ENCODE results near the gene FNDC10.

FNDC10 gene

GRCh38 chr1:1627829-1628753 lies 28.2 kb upstream of the FNDC10 start:
- no peak for DNase-seq (ENCODE audit: low read depth in 2 of 2)

GRCh38 chr1:1627261-1627828 lies 27.4 kb upstream of the FNDC10 start:
- no peak for DNase-seq (ENCODE audit: low read depth in 2 of 2)

DNA sequence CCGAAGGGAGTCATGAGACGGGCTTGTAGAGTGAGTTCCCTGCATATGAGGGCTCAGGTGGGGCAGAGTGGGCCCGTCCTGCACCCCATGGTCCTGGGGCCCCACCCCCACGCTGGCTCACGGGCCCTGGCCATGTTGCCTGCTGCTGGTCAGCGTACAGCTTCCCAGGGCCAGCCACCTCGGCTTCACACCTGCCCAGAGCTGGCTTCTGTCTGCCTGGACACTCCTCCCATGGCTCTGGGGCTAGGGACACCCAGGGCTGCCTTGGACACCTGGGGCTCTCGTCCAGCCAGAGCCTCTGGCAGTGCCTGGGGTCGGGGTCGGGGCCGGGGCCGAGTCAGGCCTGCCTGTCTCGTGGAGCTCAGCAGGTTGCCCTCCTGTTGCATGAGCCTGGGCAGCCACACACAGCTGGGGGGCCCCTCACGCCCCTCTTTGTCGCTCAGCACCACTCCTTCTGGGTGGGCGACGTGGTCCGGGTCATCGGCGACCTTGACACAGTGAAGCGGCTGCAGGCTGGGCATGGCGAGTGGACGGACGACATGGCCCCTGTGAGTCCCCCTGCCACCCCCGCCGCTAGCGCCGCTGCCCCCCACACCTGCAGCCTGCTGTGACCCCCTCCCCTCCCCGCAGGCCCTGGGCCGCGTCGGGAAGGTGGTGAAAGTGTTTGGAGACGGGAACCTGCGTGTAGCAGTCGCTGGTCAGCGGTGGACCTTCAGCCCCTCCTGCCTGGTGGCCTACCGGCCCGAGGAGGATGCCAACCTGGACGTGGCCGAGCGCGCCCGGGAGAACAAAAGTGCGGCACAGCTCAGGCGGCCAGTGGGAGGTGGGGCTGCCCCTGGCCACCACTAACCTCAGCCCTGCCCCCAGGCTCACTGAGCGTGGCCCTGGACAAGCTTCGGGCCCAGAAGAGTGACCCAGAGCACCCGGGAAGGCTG lies 26.5 kb upstream of the FNDC10 start:
- no peak for DNase-seq (ENCODE audit: low read depth in 2 of 2)

- DNase-seq (ENCODE audit: low read depth in 2 of 2) = no peak
These were observed 25.9 kb upstream of the FNDC10 start for GRCh38 chr1:1625824-1626206.

- no peak for DNase-seq (ENCODE audit: low read depth in 2 of 2)
These were observed 25.5 kb upstream of the FNDC10 start for GRCh38 chr1:1625404-1625775.

DNA sequence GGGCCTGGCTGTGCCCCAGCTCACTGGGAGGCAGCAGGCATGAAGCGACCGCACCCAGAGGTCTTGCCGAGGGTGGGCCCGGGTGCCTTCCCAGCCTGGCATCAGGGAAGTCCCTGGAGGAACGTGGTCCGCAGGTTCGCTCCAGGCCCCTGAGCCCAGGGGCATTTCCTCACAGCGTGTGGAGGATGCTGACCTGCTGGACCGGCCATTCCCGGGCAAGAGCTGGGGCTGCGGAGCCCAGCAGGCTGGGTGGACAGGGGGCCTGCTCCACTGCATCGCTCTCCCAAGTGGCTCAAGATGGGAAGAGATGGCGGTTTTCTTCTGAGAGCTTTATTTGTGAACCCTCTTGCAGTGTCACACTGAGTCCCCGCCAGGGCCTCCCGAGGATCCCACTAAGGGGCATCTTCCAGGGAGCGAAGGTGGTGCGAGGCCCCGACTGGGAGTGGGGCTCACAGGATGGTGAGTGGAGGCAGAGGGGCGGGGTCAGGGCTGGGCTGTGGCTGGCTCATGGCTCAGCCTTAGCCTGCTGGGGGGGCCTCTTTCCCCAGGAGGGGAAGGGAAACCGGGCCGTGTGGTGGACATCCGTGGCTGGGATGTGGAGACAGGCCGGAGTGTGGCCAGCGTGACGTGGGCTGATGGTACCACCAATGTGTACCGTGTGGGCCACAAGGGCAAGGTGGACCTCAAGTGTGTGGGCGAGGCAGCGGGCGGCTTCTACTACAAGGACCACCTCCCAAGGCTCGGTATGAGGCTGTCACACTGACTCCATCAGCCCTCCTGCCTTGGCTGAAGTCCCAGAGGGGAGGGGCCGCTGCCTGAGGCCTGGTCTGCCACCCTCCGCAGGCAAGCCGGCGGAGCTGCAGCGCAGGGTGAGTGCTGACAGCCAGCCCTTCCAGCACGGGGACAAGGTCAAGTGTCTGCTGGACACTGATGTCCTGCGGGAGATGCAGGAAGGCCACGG lies 24.8 kb upstream of the FNDC10 start:
- DNase-seq (ENCODE audit: low read depth in 2 of 2) = no peak

GRCh38 chr1:1623631-1624442 lies 23.9 kb upstream of the FNDC10 start:
- no peak for DNase-seq (ENCODE audit: low read depth in 2 of 2)

GRCh38 chr1:1623181-1623630 lies 23.3 kb upstream of the FNDC10 start:
- no peak for DNase-seq (ENCODE audit: low read depth in 2 of 2)

DNA sequence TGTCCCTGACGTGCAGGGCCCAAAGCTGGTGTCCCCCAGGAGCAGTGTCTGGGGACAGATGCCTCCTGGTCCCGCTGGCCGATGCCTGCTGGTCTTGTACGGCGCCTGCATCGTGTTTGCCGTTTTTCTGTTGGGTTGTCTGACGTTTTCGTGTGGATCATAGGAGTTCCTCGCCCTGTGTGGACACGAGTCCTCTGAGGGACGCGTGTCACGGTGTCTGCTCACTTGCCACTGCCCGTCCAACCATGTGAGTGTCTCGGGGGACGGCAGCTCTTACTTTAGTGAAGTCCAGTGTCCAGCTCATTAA lies 22.8 kb upstream of the FNDC10 start:
- no peak for DNase-seq (ENCODE audit: low read depth in 2 of 2)

DNA sequence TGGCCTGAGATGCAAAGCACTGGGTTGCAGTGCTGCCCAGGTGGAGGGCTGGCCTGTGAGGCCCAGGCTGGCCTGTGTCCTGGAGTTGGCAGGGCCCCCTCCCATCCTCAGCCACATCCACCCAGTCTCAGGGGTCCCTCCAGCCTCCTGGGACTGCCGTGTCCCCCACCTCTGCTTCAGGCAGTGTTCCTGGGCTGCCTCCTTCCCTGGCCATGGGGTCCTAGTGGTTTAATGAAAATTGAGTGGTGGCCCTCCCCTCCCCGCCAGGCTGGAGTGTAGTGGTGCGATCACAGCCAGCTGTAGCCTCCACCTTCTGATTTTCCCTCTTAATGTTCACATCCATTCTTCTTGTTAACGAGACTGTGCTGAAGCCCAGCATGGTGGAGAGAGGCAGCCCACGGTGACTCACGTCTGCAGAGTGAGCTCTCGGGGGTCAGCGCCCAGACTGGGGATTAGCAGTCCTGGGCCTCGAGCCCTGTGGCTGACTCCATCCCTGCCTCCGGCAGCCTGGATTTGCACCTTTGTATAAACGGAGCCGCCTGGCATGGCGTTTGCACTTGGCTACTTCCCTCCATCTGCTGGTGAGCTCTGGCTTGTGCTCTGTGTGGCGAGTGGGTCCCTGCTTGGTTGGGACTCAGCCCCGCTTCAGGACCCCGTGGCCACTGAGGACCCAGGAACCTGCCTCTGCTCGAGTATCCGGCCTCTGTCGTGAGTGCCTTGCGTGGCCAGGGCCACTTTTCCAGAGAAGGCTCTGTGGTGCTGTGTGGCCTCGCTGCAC lies 22.3 kb upstream of the FNDC10 start:
- DNase-seq (ENCODE audit: low read depth in 2 of 2) = no peak

DNA sequence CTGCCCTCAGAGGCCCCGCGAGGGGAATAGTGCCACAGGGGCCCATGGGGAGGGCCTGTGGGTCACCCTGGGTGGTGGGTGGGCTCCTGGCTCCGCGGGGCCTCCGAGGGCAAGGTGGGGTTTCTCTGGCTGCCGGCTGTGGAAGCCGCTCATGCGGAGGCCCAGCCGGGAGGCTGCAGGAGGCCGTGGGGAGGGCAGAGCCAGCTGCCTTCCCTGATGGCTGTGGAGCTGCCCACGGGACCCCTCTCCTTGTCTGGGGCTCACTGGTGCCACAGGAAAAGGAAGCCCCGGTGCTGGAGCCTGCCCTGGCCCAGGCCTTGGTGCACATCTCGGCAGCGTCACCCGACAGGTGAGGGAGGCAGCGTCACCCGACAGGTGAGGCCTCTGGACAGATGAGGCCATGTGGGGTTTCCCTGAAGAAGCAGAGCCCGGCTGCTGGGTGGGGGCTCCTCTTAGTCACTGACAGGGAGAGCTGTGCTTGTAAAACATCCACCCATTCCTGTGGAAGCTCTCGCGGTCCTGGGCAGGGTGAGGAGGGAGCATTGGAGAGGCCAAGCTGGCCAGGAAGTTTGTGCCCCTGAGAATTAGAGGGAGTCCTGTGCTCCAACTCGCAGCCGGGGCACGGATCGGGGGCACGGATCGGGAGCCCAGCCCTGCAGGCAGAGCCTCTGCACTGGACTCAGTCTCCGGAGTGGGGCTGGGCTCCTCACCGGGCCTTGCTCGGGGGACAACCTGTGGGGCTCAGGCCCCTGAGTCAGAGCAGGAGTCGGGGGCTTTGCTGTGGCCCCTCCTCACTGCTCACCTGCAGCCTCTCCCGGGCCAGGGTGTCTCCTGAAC lies 21.5 kb upstream of the FNDC10 start:
- no peak for DNase-seq (ENCODE audit: low read depth in 2 of 2)

GRCh38 chr1:1620433-1621139 lies 20.7 kb upstream of the FNDC10 start:
- DNase-seq (ENCODE audit: low read depth in 2 of 2) = no peak

DNA sequence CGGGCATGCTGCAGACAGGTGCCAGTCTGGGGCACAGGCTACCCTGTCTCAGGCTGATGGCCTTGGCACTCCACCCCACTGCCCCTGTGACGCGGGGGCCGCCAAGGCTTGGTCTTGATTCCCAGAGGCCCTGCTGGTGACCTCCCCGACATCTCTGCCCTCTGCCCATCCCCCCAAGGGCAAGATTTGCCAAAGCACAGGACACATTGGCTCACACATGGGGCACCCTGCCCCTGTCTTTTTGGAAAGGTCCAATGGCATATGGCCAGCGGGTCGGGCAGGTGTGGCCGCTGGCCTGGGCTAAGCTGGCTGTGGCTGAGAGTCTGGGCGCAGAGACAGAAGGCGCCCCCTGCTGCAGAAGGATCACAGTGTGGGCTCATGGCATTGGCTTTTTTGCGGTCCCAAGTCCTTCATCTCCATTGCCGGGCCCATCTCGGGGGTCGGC lies 20.0 kb upstream of the FNDC10 start:
- DNase-seq (ENCODE audit: low read depth in 2 of 2) = no peak

GRCh38 chr1:1618396-1619068 lies 18.6 kb upstream of the FNDC10 start:
- DNase-seq (ENCODE audit: low read depth in 2 of 2) = no peak

DNA sequence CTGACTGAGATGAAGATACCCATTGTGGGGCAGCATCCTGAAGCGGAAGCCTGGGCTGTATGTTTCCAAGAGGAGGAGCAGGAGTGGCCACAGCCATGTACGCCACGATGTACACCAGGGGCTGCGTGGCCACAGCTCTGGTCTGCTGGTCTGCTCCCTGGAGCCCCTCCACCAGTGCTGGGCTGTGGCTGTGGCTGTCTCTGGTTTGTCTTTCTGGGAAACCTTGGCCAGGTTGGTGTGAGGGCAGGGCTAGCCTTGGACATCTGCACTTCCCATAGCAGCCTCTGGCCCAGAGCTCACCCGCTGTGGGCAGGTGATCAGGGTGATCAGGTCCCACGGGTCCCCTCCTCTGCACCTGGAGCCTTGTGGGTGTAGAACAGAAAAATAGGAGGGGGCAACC lies 18.0 kb upstream of the FNDC10 start:
- DNase-seq (ENCODE audit: low read depth in 2 of 2) = no peak

DNA sequence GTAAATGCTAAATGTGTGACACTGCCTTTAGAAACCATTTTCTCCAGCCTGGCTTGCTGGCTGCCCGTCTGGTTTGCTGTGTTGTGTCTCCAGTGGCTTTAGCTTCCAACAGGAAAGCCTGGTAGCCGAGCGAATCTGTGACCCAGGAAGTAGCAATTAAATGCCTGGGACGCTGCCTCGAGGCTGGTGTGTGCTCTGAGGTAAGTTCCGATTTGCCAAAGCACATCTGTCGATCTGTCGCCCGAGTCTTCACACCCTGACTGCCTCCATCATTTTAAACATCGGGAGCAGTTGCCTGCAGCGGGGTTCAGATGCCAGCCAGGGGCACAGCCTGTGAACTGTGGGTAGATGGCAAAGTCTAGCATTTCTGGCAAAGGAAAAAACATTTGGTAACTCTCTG lies 17.6 kb upstream of the FNDC10 start:
- DNase-seq (ENCODE audit: low read depth in 2 of 2) = no peak

DNA sequence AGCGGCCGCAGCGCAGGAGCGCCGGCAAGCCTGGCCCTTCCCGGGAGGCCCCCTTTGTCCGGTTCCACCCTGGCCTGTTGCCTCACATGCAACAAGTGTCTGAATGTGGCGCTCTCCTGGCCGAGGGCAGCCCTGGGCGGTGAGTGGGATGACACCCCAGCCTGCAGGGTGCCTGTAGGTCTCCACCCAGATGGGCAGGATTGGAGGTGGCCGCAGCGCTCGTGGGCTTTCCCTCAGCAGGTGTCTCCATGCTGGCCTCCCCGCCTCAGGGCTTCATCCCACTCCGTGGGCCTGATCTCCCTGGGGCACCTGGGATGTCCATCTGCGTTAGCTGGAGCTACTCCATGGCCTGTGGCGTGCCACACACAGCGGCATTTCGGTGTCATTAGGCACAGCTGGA lies 16.9 kb upstream of the FNDC10 start:
- DNase-seq (ENCODE audit: low read depth in 2 of 2) = no peak

Measured in stimulated activated CD4-positive, alpha-beta T cell treated with anti-CD3 and anti-CD28 coated beads, Interleukin-4, amount 100 ng/mL, for 48 hours (primary cell).